Islet precursor cell (in vitro differentiated cells): Measurements from ENCODE around the gene SCP2.

ENCODE experiments used
- DNase-seq: peaks from one replicate; pipeline ENCODE4 v3.0.0-alpha.2; 2018

Gene SCP2

GRCh38 chr1:52927212-52928014 lies at the start of gene SCP2:
TSS of gene SCP2 (plus strand) at chr1:52927276. CDS start at chr1:52927397, 121 bp downstream.
- DNase-seq: peak; percentile 89

GRCh38 chr1:52877554-52877953 lies 49.5 kb upstream of the SCP2 start:
- DNase-seq: no peak

GRCh38 chr1:52880206-52880605 lies 46.9 kb upstream of the SCP2 start:
- peak; percentile 12 for DNase-seq

GRCh38 chr1:52887483-52887882 lies 39.6 kb upstream of the SCP2 start:
- no peak for DNase-seq

GRCh38 chr1:52892424-52893215 lies 34.5 kb upstream of the SCP2 start:
- DNase-seq: no peak

GRCh38 chr1:52899445-52899894 lies 27.6 kb upstream of the SCP2 start:
- no peak for DNase-seq

GRCh38 chr1:52900402-52900801 lies 26.7 kb upstream of the SCP2 start:
- no peak for DNase-seq

- no peak for DNase-seq
These were observed 25.7 kb upstream of the SCP2 start for GRCh38 chr1:52901384-52901783.

- no peak for DNase-seq
These were observed 22.7 kb upstream of the SCP2 start for GRCh38 chr1:52904208-52904926.

- DNase-seq: no peak
These were observed 22.0 kb upstream of the SCP2 start for GRCh38 chr1:52904927-52905698.

GRCh38 chr1:52906135-52906603 lies 20.9 kb upstream of the SCP2 start:
- no peak for DNase-seq

GRCh38 chr1:52907068-52907811 lies 19.8 kb upstream of the SCP2 start:
- peak; percentile 88 for DNase-seq

GRCh38 chr1:52907812-52908153 lies 19.3 kb upstream of the SCP2 start:
- no peak for DNase-seq

GRCh38 chr1:52911541-52911940 lies 15.5 kb upstream of the SCP2 start:
- DNase-seq: peak; percentile 55

- no peak for DNase-seq
These were observed 14.1 kb upstream of the SCP2 start for GRCh38 chr1:52913014-52913413.

GRCh38 chr1:52913537-52913936 lies 13.5 kb upstream of the SCP2 start:
- DNase-seq: no peak

- DNase-seq: no peak
These were observed 12.6 kb upstream of the SCP2 start for GRCh38 chr1:52914463-52914862.

GRCh38 chr1:52915211-52915854 lies 11.7 kb upstream of the SCP2 start:
- DNase-seq: no peak

GRCh38 chr1:52915855-52916220 lies 11.2 kb upstream of the SCP2 start:
- no peak for DNase-seq

GRCh38 chr1:52916241-52916975 lies 10.7 kb upstream of the SCP2 start:
- DNase-seq: no peak

GRCh38 chr1:52917156-52917555 lies 9.9 kb upstream of the SCP2 start:
- no peak for DNase-seq
